GM12892 (cell line): Measurements from ENCODE around the gene ATG16L2.

Experiments
- POLR2A ChIP-seq: IDR thresholded peaks from 2 replicates; pipeline ENCODE4 v1.6.1; 2011; ENCODE audit warnings: low read depth, low read length, control low read depth
- POLR2AphosphoS5 ChIP-seq: IDR thresholded peaks from 2 replicates; pipeline ENCODE4 v1.6.1; 2011; ENCODE audit warnings: low read depth, low read length, control low read depth
- TAF1 ChIP-seq: IDR thresholded peaks from 2 replicates; pipeline ENCODE4 v1.6.1; 2011; ENCODE audit warnings: low read depth, mild to moderate bottlenecking, control low read depth, low read length, borderline replicate concordance

DNA sequence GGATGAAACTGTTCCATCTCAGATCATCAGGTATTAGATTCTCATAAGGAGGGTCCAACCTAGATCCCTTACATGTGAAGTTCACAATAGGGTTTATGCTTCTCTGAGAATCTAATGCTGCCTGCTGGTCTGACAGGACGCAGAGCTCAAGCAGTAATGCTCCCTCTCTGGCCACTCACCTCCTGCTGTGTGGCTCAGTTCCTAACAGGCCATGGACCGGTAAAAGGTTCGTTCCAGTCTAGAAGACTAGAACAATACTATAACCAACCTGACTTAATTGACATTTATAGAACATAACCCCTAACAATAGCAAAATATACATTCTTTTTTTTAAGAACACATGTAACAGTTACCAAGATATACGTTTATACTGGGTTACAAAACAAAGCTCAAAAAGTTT, 45.8 kb downstream of the ATG16L2 start:
- TF ChIP-seq POLR2AphosphoS5 (no peak), POLR2A (no peak), TAF1 (no peak)
